ELR (cell line): Measurements from ENCODE around the gene SMIM36.
"Not testable (repeated sequence)": the region's sequence is repeated elsewhere in the genome, so short reads cannot be mapped to it uniquely, and the experiment has no call there.

ENCODE experiments used
- DNase-seq: peaks from one replicate; pipeline ENCODE4 v3.0.0-alpha.2; 2015; ENCODE audit warnings: low read depth

Gene SMIM36

GRCh38 chr17:55510986-55511721 lies at the start of gene SMIM36:
SMIM36 (minus strand) TSS chr17:55511452.
- DNase-seq: no peak

- no peak for DNase-seq
These were observed 44.5 kb upstream of the SMIM36 start for GRCh38 chr17:55555772-55556171.

- peak; percentile 51 for DNase-seq
These were observed 37.9 kb upstream of the SMIM36 start for GRCh38 chr17:55549140-55549539.

GRCh38 chr17:55546991-55547664 lies 35.9 kb upstream of the SMIM36 start:
- no peak for DNase-seq

- no peak for DNase-seq
These were observed 35.2 kb upstream of the SMIM36 start for GRCh38 chr17:55546481-55546880.

GRCh38 chr17:55545806-55546205 lies 34.6 kb upstream of the SMIM36 start:
- no peak for DNase-seq

GRCh38 chr17:55543709-55544108 lies 32.5 kb upstream of the SMIM36 start:
- no peak for DNase-seq

- peak; percentile 37 for DNase-seq
These were observed 29.3 kb upstream of the SMIM36 start for GRCh38 chr17:55540414-55541091.

GRCh38 chr17:55536205-55536604 lies 25.0 kb upstream of the SMIM36 start:
- DNase-seq: no peak

GRCh38 chr17:55533608-55534007 lies 22.4 kb upstream of the SMIM36 start:
- DNase-seq: no peak

- no peak for DNase-seq
These were observed 21.4 kb upstream of the SMIM36 start for GRCh38 chr17:55532670-55533069.

- DNase-seq: no peak
These were observed 19.9 kb upstream of the SMIM36 start for GRCh38 chr17:55531053-55531728.

- no peak for DNase-seq
These were observed 18.8 kb upstream of the SMIM36 start for GRCh38 chr17:55530064-55530463.

- peak; percentile 55 for DNase-seq
These were observed 16.4 kb upstream of the SMIM36 start for GRCh38 chr17:55527540-55528118.

GRCh38 chr17:55524440-55525220 lies 13.4 kb upstream of the SMIM36 start:
- no peak for DNase-seq

- DNase-seq: not testable (repeated sequence)
These were observed 11.8 kb upstream of the SMIM36 start for GRCh38 chr17:55523032-55523431.

GRCh38 chr17:55521186-55521585 lies 9.9 kb upstream of the SMIM36 start:
- DNase-seq: no peak

GRCh38 chr17:55520402-55520801 lies 9.2 kb upstream of the SMIM36 start:
- no peak for DNase-seq

GRCh38 chr17:55518510-55518909 lies 7.3 kb upstream of the SMIM36 start:
- DNase-seq: no peak

GRCh38 chr17:55513885-55514590 lies 2.8 kb upstream of the SMIM36 start:
- DNase-seq: peak; percentile 77

- not testable (repeated sequence) for DNase-seq
These were observed 3.6 kb downstream of the SMIM36 start for GRCh38 chr17:55507669-55508068.
